CD4-positive, alpha-beta T cell (primary cell): ENCODE data around the gene DNAJA2. TPM values are rescaled to one million over a fixed set of nuclear protein-coding genes. Genes with fewer than 3 reads are reported as not detected.

Source experiments
- ATAC-seq: fragments of 200-7000 bp; cut with Tn5 transposase; one replicate; pipeline ENCODE4 v1.10.0; 2022; ENCODE audit warnings: mild to moderate bottlenecking; ENCODE audit not compliant: poor library complexity
- CTCF ChIA-PET: fragments of 350-600 bp; sonication (Branson Sonifier 250); formaldehyde crosslinking; loops from one replicate; lab custom pipeline; 2021; ENCODE audit warnings: antibody characterized with exemption, inconsistent platforms; lab: Charles Lee
- POLR2A ChIA-PET: fragments of 350-600 bp; sonication (Branson Sonifier 250); formaldehyde crosslinking; loops from one replicate; lab custom pipeline; 2021; ENCODE audit warnings: antibody characterized with exemption, inconsistent platforms; lab: Charles Lee
- DNase-seq, 14 experiments: peaks; one replicate each; pipeline ENCODE4 v3.0.0-alpha.2; 2013 to 2020; ENCODE audit warnings: mixed read lengths in 2 of 14
- H3K27ac ChIP-seq, 2 donors: one replicate each; pipeline versions ENCODE4 v1.5.1 to v1.7.0; 2013; ENCODE audit warnings: low read length in 2 of 2, low read depth in 1 of 2, mild to moderate bottlenecking in 1 of 2
- H3K27me3 ChIP-seq, 2 experiments: 1 replicate in 1 of 2; 2 replicates in 1 of 2; pipeline versions ENCODE4 v1.6.1 to v1.7.0; 2013; ENCODE audit warnings: low read length in 2 of 2, control low read depth in 1 of 2, mild to moderate bottlenecking in 1 of 2, moderate library complexity in 1 of 2; ENCODE audit not compliant: insufficient read depth in 2 of 2, control insufficient read depth in 1 of 2
- H3K36me3 ChIP-seq: one replicate; pipeline ENCODE4 v1.6.1; 2013; ENCODE audit warnings: low read length, control low read depth; ENCODE audit not compliant: insufficient read depth
- H3K4me1 ChIP-seq: one replicate; pipeline ENCODE4 v1.6.1; 2013; ENCODE audit warnings: low read length, control low read depth; ENCODE audit not compliant: insufficient read depth
- H3K4me3 ChIP-seq: one replicate; pipeline ENCODE4 v1.5.1; 2013; ENCODE audit warnings: mild to moderate bottlenecking, low read length, moderate library complexity
- H3K9me3 ChIP-seq, 2 experiments: 1 replicate in 1 of 2; 2 replicates in 1 of 2; pipeline versions ENCODE4 v1.6.1 to v1.7.0; 2013; ENCODE audit warnings: low read length in 2 of 2, mild to moderate bottlenecking in 2 of 2, control low read depth in 1 of 2, moderate library complexity in 1 of 2; ENCODE audit not compliant: control insufficient read depth in 1 of 2, insufficient read depth in 1 of 2
- H3K27ac Mint-ChIP-seq: one replicate; pipeline ENCODE4 v1.8.0; 2020; ENCODE audit warnings: mixed read lengths
- H3K27me3 Mint-ChIP-seq: one replicate; pipeline ENCODE4 v1.8.0; 2021; ENCODE audit warnings: mixed read lengths
- H3K36me3 Mint-ChIP-seq: one replicate; pipeline ENCODE4 v1.8.0; 2021; ENCODE audit warnings: low read depth, mixed read lengths
- H3K4me1 Mint-ChIP-seq: one replicate; pipeline ENCODE4 v1.8.0; 2021; ENCODE audit warnings: low read depth, mixed read lengths
- H3K4me3 Mint-ChIP-seq: one replicate; pipeline ENCODE4 v1.8.0; 2020; ENCODE audit warnings: mild to moderate bottlenecking, mixed read lengths
- H3K9me3 Mint-ChIP-seq: one replicate; pipeline ENCODE4 v1.8.0; 2020; ENCODE audit warnings: mixed read lengths
- intact Hi-C, 2 experiments: fragments of 100-400 bp; cut with DNase I in 1 of 2; cut with micrococcal nuclease in 1 of 2; formaldehyde crosslinking; loops; one replicate each; pipeline versions ENCODE4 v1.15.1 to v1.9.0; 2023 to 2025; cut with DNase I, micrococcal nuclease
- total RNA-seq, 174 experiments: library from RNA in 2 of 174; stranded (reverse) in 2 of 174; gene quantifications; one replicate each; pipeline ENCODE4 v1.2.3 and lab custom pipeline; 2021 to 2026
- TF ChIP-seq, protein P1 (sequence below): fragments of 200-600 bp; IDR thresholded peaks from one replicate; pipeline ENCODE4 v1.8.0; 2022; ENCODE audit warnings: antibody characterized with exemption, mild to moderate bottlenecking

DNAJA2 gene
- total RNA-seq, 2 experiments from 2014 or later = 80.8 to 81.4 TPM

DNA sequence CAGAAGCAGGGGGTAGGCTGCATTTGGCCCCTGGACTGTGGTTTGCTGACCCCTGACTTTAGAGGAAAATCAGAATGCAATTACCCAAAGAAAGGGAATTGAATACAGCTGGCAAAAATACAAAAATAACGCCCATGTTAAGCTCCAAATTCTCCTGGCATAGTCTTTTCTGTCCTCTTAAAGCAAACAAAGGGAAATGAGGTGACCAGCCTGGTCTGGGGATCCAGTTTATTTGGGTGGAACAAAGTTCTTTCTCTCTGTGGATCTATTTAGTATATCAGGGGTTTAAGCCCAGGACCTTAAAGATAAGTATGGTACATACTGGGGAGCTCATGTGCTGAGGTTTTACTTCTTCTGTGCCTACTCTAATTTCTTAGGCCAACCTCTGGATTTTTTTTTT is 23.5 kb downstream of the DNAJA2 start:
- peaks cover 8% of the 10 kb centered on the region for H3K4me1 ChIP-seq
- ATAC-seq (no peak), DNase-seq (no peak)
- H3K27ac ChIP-seq = no peak overlapping the region
- no peak overlapping the region for H3K4me3 ChIP-seq
- Mint-ChIP-seq H3K36me3 (peaks cover 11% of the 10 kb centered on the region), H3K4me3 (no peak overlapping the region), H3K27ac (no peak overlapping the region), H3K9me3 (no peaks in the 10 kb centered on the region), H3K4me1 (peaks cover 4% of the 10 kb centered on the region), H3K27me3 (no peaks in the 10 kb centered on the region)
- CTCF ChIA-PET = interaction anchor here (1.0 kb wide), 1 partner anchor 88 kb away, joined by 7 read pairs; no protein-coding TSS in a partner anchor
- POLR2A ChIA-PET = no interaction called here
- H3K36me3 ChIP-seq = peaks cover 10% of the 10 kb centered on the region
- no peaks in the 10 kb centered on the region for H3K27me3 ChIP-seq
- intact Hi-C loops = no loop called here
- H3K9me3 ChIP-seq = no peaks in the 10 kb centered on the region
- TF ChIP-seq, protein P1, sequence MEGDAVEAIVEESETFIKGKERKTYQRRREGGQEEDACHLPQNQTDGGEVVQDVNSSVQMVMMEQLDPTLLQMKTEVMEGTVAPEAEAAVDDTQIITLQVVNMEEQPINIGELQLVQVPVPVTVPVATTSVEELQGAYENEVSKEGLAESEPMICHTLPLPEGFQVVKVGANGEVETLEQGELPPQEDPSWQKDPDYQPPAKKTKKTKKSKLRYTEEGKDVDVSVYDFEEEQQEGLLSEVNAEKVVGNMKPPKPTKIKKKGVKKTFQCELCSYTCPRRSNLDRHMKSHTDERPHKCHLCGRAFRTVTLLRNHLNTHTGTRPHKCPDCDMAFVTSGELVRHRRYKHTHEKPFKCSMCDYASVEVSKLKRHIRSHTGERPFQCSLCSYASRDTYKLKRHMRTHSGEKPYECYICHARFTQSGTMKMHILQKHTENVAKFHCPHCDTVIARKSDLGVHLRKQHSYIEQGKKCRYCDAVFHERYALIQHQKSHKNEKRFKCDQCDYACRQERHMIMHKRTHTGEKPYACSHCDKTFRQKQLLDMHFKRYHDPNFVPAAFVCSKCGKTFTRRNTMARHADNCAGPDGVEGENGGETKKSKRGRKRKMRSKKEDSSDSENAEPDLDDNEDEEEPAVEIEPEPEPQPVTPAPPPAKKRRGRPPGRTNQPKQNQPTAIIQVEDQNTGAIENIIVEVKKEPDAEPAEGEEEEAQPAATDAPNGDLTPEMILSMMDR = no peak

DNA sequence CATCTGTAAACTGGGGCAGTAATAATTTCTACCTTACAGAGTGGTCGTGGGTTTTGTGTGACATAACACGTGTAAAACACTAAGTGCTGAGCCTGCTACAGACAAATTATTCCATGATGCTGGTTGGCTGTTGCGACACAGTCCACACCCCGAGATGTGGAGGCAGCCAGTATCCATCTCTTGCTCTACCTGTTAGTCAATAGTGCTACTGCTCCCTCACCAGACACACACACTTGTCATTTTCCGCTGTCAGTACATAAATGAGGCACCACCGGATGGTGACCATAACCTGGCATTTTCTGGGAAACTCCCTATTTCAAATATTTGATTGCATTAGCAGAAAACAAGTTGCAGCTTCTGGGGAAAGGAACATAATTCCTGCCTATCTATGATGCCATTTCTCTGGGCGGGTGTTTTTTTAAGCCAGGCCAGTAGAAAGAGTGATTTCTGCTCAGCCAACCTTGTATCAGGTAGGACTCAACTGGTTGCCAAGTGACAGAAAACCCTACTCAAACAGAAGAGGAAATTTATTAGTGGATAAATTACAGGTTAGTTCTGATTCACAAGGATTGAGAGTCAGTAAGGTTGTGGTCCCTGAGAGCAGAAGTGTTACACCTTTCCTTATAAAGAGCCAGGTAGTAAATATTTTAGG is 24.1 kb downstream of the DNAJA2 start:
- H3K9me3 Mint-ChIP-seq = no peaks in the 10 kb centered on the region
- DNase-seq = peak in 3 of 14 experiments; percentile 32 to 50 (median 34)
- Histone ChIP-seq H3K4me1 (peaks cover 8% of the 10 kb centered on the region), H3K4me3 (no peak overlapping the region), H3K36me3 (peaks cover 4% of the 10 kb centered on the region), H3K27me3 (no peaks in the 10 kb centered on the region), H3K27ac (no peak overlapping the region), H3K9me3 (no peaks in the 10 kb centered on the region)
- TF ChIP-seq, protein P1 = no peak
- peak; percentile 37 for ATAC-seq
- no peak overlapping the region for H3K27ac Mint-ChIP-seq
- H3K4me3 Mint-ChIP-seq = no peak overlapping the region
- ChIA-PET CTCF (interaction anchor here (1.0 kb wide), 1 partner anchor 88 kb away, joined by 7 read pairs; no protein-coding TSS in a partner anchor), POLR2A (no interaction called here)
- no peaks in the 10 kb centered on the region for H3K27me3 Mint-ChIP-seq
- H3K4me1 Mint-ChIP-seq = peaks cover 4% of the 10 kb centered on the region
- H3K36me3 Mint-ChIP-seq = peaks cover 5% of the 10 kb centered on the region
- intact Hi-C loops = loop anchor here in 1 of 2 experiments (2.0 to 10.0 kb wide), 4 partner anchors 68 to 1215 kb away; partner anchors contain the start of gene NETO2

DNA sequence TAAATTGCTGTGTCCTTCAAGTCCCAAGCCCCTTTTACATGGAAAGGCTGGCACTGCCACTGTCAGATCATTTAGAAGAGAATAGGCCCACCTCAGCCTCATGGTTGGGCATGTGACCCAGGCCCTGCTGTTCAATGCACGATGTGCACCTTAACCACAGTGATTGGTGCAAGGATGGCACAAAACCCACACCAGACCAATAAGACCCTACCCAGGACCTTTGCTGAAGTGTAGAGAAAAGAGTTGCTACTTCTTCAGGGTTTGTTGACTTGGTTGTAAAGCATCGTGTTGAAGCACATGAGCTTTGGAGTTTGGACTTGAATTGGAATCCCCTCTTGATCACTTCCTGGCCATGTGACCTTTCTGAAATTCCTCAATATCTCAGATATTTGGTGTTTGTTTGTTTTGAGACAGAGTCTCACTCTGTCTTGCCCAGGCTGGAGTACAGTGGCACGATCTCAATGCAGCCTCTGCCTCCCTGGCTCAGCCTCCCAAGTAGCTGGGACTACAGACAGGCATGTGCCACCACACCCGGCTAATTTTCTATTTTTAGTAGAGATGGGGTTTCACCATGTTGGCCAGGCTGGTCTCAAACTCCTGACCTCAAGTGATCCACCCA is 24.8 kb downstream of the DNAJA2 start:
- H3K4me3 Mint-ChIP-seq = no peak overlapping the region
- H3K27me3 Mint-ChIP-seq = no peaks in the 10 kb centered on the region
- peaks cover 4% of the 10 kb centered on the region for H3K4me1 Mint-ChIP-seq
- no peaks in the 10 kb centered on the region for H3K9me3 Mint-ChIP-seq
- ATAC-seq (no peak), DNase-seq (no peak)
- Histone ChIP-seq H3K4me1 (peaks cover 8% of the 10 kb centered on the region), H3K4me3 (no peak overlapping the region), H3K9me3 (no peaks in the 10 kb centered on the region), H3K27me3 (no peaks in the 10 kb centered on the region), H3K36me3 (no peaks in the 10 kb centered on the region), H3K27ac (no peak overlapping the region)
- no peaks in the 10 kb centered on the region for H3K36me3 Mint-ChIP-seq
- intact Hi-C loops = loop anchor here in 1 of 2 experiments (2.0 to 10.0 kb wide), 4 partner anchors 69 to 1216 kb away; partner anchors contain the start of gene NETO2
- TF ChIP-seq, protein P1 = no peak
- ChIA-PET POLR2A (interaction anchor here (0.9 to 1.6 kb wide), 3 partner anchors 14 to 25 kb away, joined by 3 to 8 read pairs (median 4); partner anchors contain the start of gene DNAJA2), CTCF (interaction anchor here (1.3 to 1.5 kb wide), 2 partner anchors 89 to 196 kb away, joined by 4 to 6 read pairs; partner anchors contain the start of gene NETO2)
- no peak overlapping the region for H3K27ac Mint-ChIP-seq
